G401 (cell line): Measurements from ENCODE around the gene PCDHA5. TPM values are rescaled to one million over a fixed set of nuclear protein-coding genes. Genes with fewer than 3 reads are reported as not detected.
A peak's percentile ranks its signal among the peaks of the same experiment; 100 is the strongest.
"Not testable (repeated sequence)": the region's sequence is repeated elsewhere in the genome, so short reads cannot be mapped to it uniquely, and the experiment has no call there.

Experiments used
- DNase-seq: peaks from one replicate; pipeline ENCODE4 v3.0.0-alpha.2; 2015; ENCODE audit warnings: low spot score
- in situ Hi-C: cut with HindIII; loops from 2 replicates; pipeline ENCODE4 v1.10.0; 2016; ENCODE audit warnings: low sequenced_read_pairs, mixed read lengths
- total RNA-seq: library from RNA; depleted of rRNA; stranded (reverse); fragments of >200 nt; shearing (Covaris generic); gene quantifications from 2 replicates; pipeline ENCODE4 v1.2.3, GENCODE V29; 2014

Gene PCDHA5
- total RNA-seq, 1 experiment from 2014 or later: 0.31 TPM

- in situ Hi-C loops: no loop called here
Measured at GRCh38 chr5:140808889-140809291, 12.5 kb upstream of the PCDHA5 start.

DNA sequence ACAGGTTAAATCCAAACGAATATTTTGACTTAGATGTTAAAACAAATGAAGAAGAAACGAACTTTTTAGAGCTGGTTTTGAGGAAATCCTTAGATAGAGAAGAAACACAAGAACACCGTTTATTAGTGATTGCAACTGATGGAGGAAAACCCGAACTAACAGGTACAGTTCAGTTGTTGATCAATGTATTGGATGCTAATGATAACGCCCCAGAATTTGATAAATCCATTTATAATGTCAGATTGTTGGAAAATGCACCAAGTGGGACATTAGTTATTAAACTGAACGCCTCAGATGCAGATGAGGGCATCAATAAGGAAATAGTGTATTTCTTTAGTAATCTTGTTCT is 842 bp downstream of the PCDHA5 start:
- in situ Hi-C loops: no loop called here
- DNase-seq: no peak

More at GRCh38 chr5:140808889-140809291, 12.5 kb upstream of the PCDHA5 start:
- DNase-seq: no peak

DNA sequence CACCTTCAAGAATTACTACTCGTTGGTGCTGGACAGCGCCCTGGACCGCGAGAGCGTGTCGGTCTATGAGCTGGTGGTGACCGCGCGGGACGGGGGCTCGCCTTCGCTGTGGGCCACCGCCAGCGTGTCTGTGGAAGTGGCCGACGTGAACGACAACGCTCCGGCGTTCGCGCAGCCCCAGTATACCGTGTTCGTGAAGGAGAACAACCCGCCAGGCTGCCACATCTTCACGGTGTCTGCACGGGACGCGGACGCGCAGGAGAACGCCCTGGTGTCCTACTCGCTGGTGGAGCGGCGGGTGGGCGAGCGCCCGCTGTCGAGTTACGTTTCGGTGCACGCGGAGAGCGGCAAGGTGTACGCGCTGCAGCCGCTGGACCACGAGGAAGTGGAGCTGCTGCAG is 1.6 kb downstream of the PCDHA5 start:
- in situ Hi-C loops, DNase-seq: not testable (repeated sequence)

DNA sequence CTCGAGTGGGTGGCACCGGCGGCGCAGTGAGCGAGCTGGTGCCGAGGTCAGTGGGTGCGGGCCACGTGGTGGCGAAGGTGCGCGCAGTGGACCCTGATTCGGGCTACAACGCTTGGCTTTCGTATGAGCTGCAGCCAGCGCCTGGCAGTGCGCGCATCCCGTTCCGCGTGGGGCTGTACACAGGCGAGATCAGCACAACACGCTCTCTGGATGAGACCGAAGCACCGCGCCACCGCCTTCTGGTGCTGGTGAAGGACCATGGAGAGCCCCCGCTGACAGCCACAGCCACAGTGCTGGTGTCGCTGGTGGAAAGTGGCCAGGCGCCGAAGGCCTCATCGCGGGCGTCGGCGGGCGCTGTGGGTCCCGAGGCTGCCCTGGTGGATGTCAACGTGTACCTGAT is 2.1 kb downstream of the PCDHA5 start:
- in situ Hi-C loops: no loop called here
- DNase-seq: no peak

DNA sequence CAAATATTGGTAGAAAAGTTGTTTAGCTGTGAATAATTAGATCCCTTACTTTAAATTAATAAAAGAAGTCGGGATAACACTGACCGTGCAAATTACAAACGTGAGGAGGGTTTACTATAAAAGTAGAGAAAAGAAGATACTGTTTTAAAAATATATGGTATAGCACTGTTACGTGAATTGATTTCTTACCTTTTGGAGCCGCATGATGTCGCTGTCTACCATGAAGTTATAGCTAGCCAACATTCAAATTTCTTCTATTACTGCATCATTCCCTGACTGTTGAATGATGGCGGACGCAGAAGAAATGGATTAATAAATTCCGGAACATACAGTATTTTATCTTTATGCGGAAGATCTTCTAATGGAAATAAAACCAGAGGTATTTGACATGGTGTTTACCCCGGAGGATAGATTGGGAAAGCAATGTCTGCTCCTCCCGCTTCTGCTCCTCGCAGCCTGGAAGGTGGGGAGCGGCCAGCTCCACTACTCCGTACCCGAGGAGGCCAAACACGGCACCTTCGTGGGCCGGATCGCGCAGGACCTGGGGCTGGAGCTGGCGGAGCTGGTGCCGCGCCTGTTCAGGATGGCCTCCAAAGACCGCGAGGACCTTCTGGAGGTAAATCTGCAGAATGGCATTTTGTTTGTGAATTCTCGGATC is 6.4 kb downstream of the PCDHA5 start, which contains the start of gene PCDHA6:
Gene PCDHA6 (plus strand): TSS at position 257 of the 658 bp plus-strand sequence. CDS start 132 bp downstream, at position 389.
- peak; percentile 27 for DNase-seq
- in situ Hi-C loops: no loop called here

DNA sequence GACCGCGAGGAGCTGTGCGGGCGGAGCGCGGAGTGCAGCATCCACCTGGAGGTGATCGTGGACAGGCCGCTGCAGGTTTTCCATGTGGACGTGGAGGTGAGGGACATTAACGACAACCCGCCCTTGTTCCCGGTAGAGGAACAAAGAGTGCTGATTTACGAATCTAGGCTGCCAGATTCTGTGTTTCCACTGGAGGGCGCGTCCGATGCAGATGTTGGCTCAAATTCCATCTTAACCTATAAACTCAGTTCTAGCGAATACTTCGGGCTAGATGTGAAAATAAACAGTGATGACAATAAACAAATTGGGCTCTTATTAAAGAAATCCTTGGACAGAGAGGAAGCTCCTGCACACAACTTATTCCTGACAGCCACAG is 6.9 kb downstream of the PCDHA5 start:
- DNase-seq: peak; percentile 11

GRCh38 chr5:140829511-140830501 is 8.4 kb downstream of the PCDHA5 start:
- DNase-seq, in situ Hi-C loops: not testable (repeated sequence)

More for the DNA sequence above, 6.9 kb downstream of the PCDHA5 start:
- in situ Hi-C loops: no loop called here

- peak; percentile 51 for DNase-seq
- in situ Hi-C loops: no loop called here
Measured at GRCh38 chr5:140833993-140834392, 12.6 kb downstream of the PCDHA5 start, which contains the start of gene PCDHA7. Gene PCDHA7, plus strand, starts transcription at chr5:140834269. Its CDS starts 115 bp downstream, at chr5:140834384.

- DNase-seq, in situ Hi-C loops: not testable (repeated sequence)
Measured at GRCh38 chr5:140834439-140835008, 13.1 kb downstream of the PCDHA5 start.

DNA sequence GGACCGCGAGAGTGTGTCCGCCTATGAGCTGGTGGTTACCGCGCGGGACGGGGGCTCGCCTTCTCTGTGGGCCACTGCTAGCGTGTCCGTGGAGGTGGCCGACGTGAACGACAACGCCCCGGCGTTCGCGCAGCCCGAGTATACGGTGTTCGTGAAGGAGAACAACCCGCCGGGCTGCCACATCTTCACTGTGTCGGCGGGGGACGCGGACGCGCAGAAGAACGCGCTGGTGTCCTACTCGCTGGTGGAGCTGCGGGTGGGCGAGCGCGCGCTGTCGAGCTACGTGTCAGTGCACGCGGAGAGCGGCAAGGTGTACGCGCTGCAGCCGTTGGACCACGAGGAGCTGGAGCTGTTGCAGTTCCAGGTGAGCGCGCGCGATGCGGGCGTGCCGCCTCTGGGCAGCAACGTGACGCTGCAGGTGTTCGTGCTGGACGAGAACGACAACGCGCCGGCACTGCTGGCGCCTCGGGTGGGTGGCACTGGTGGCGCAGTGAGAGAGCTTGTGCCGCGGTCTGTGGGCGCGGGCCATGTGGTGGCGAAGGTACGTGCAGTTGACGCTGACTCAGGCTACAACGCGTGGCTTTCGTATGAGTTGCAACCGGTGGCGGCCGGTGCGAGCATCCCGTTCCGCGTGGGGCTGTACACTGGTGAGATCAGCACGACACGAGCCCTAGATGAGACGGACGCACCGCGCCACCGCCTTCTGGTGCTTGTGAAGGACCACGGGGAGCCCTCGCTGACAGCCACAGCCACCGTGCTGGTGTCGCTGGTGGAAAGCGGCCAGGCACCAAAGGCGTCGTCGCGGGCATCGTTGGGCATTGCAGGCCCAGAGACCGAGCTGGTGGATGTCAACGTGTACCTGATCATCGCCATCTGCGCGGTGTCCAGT is 14.5 kb downstream of the PCDHA5 start:
- no peak for DNase-seq
- in situ Hi-C loops: no loop called here

DNA sequence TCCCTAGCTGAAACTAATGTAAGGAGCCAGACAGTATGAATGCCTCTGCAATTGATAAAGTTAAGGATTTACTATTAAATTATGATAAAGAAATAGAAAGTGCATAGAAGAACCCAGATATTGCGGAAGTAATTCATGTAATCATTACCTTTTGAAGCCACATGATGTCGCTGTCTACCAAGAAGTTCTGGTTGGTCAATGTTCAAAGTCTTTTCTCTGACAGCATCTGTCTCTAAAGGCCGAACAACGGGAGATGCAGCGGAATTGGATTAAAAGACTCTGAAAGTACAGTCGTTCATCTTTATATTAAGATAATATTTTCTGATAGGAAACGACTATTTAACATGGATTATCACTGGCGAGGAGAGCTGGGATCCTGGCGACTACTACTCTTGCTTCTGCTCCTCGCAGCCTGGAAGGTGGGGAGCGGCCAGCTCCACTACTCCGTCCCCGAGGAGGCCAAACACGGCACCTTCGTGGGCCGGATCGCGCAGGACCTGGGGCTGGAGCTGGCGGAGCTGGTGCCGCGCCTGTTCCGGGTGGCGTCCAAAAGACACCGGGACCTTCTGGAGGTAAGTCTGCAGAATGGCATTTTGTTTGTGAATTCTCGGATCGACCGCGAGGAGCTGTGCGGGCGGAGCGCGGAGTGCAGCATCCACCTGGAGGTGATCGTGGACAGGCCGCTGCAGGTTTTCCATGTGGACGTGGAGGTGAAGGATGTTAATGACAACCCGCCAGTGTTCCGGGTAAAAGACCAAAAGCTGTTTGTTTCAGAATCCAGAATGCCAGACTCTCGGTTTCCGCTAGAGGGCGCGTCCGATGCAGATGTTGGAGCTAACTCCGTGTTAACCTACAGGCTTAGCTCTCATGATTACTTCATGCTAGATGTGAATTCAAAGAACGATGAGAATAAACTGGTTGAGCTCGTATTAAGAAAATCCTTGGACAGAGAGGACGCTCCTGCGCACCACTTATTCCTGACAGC is 19.9 kb downstream of the PCDHA5 start, which contains the start of gene PCDHA8:
Gene PCDHA8 (plus strand): TSS at position 210 of the 985 bp plus-strand sequence. CDS start 135 bp downstream, at position 345.
- DNase-seq: peak; percentile 64
- in situ Hi-C loops: no loop called here

DNA sequence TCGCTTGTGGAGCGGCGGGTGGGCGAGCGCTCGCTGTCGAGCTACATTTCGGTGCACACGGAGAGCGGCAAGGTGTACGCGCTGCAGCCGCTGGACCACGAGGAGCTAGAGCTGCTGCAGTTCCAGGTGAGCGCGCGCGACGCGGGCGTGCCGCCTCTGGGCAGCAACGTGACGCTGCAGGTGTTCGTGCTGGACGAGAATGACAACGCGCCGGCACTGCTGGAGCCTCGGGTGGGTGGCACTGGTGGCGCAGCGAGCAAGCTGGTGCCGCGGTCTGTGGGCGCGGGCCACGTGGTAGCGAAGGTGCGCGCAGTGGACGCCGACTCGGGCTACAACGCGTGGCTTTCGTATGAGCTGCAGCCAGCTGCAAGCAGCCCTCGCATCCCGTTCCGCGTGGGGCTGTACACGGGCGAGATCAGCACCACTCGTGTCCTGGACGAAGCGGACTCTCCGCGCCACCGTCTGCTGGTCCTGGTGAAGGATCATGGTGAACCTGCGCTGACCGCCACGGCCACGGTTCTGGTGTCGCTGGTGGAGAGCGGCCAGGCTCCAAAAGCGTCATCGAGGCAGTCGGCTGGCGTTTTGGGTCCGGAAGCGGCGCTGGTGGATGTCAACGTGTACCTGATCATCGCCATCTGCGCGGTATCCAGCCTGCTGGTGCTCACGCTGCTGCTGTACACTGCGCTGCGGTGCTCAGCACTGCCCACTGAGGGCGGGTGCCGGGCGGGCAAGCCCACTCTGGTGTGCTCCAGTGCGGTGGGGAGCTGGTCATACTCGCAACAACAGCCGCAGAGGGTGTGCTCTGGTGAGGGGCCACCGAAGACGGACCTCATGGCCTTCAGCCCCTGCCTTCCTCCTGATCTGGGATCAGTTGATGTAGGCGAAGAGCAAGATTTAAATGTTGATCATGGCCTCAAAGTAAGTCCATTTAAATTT is 21.7 kb downstream of the PCDHA5 start:
- no peak for DNase-seq
- in situ Hi-C loops: no loop called here

DNA sequence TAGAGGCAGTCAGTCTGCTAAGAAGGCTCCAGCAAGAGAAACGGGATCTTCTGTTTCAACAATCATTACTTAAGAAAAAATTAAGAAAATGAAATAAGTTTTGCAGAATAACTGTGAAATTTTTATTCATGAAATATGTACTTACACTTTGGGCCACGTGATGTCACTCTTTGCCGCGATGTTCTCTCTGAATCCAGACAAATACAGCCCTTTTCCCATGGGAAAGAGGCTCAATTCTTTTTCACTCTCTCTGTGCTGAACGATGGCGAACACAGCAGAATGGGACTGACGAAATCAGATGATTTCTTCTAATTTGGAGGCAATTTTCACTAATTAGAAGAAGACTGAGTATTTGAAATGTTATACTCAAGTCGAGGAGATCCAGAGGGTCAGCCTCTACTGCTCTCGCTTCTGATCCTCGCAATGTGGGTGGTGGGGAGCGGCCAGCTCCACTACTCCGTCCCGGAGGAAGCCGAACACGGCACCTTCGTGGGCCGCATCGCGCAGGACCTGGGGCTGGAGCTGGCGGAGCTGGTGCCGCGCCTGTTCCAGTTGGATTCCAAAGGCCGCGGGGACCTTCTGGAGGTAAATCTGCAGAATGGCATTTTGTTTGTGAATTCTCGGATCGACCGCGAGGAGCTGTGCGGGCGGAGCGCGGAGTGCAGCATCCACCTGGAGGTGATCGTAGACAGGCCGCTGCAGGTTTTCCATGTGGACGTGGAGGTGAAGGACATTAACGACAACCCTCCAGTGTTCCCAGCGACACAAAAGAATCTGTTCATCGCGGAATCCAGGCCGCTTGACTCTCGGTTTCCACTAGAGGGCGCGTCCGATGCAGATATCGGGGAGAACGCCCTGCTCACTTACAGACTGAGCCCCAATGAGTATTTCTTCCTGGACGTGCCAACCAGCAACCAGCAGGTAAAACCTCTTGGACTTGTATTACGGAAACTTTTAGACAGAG is 27.0 kb downstream of the PCDHA5 start, which contains the start of gene PCDHA9:
Gene PCDHA9 (plus strand): TSS at position 244 of the 964 bp plus-strand sequence. CDS start 114 bp downstream, at position 358.
- DNase-seq, in situ Hi-C loops: not testable (repeated sequence)

GRCh38 chr5:140849831-140850634 is 28.6 kb downstream of the PCDHA5 start:
- DNase-seq, in situ Hi-C loops: not testable (repeated sequence)
